SK-N-SH (cell line): ENCODE results near the gene A1BG.

Source experiments
- FOXM1 ChIP-seq: IDR thresholded peaks from 2 replicates; pipeline ENCODE4 v1.4.0; 2012; ENCODE audit warnings: low read depth, mild to moderate bottlenecking
- JUND ChIP-seq: IDR thresholded peaks from 2 replicates; pipeline ENCODE4 v1.4.0; 2012
- MAX ChIP-seq: IDR thresholded peaks from 2 replicates; pipeline ENCODE4 v1.4.0; 2012; ENCODE audit warnings: low read depth
- NRF1 ChIP-seq: IDR thresholded peaks from 2 replicates; pipeline ENCODE4 v1.6.1; 2012; ENCODE audit warnings: low read depth, mild to moderate bottlenecking, low read length
- RCOR1 ChIP-seq: fragments of 150-350 bp; IDR thresholded peaks from 2 replicates; pipeline ENCODE4 v1.6.1; 2017; ENCODE audit warnings: antibody characterized with exemption, low read length
- RFX5 ChIP-seq: IDR thresholded peaks from 2 replicates; pipeline ENCODE4 v1.6.1; 2012; ENCODE audit warnings: mild to moderate bottlenecking, improper control_type of control experiment, low read length
- SIN3A ChIP-seq: IDR thresholded peaks from 2 replicates; pipeline ENCODE4 v1.6.1; 2012; ENCODE audit warnings: low read depth, mild to moderate bottlenecking, low read length, moderate library complexity, borderline replicate concordance
- TAF1 ChIP-seq: IDR thresholded peaks from 2 replicates; pipeline ENCODE4 v1.6.1; 2012; ENCODE audit warnings: low read depth, mild to moderate bottlenecking, low read length, moderate library complexity, borderline replicate concordance
- TCF12 ChIP-seq: IDR thresholded peaks from 2 replicates; pipeline ENCODE4 v1.4.0; 2012
- YY1 ChIP-seq: IDR thresholded peaks from 2 replicates; pipeline ENCODE4 v1.4.0; 2012; ENCODE audit warnings: low read depth, mild to moderate bottlenecking
- TF ChIP-seq, protein P1 (sequence below): fragments of 200-600 bp; sonication (generic); IDR thresholded peaks from 2 replicates; pipeline ENCODE4 v1.6.1; 2017; ENCODE audit warnings: antibody characterized with exemption, mild to moderate bottlenecking, moderate library complexity
- TF ChIP-seq, protein P2 (sequence below): IDR thresholded peaks from 2 replicates; pipeline ENCODE4 v1.4.0; 2012; ENCODE audit warnings: low read depth, borderline replicate concordance
- TF ChIP-seq, protein P3 (sequence below): IDR thresholded peaks from 2 replicates; pipeline ENCODE4; 2012
- TF ChIP-seq, protein P4 (sequence below): IDR thresholded peaks from 2 replicates; pipeline ENCODE4 v1.6.1; 2012; ENCODE audit warnings: mild to moderate bottlenecking, low read depth, low read length, moderate library complexity

- TF ChIP-seq, protein P1, sequence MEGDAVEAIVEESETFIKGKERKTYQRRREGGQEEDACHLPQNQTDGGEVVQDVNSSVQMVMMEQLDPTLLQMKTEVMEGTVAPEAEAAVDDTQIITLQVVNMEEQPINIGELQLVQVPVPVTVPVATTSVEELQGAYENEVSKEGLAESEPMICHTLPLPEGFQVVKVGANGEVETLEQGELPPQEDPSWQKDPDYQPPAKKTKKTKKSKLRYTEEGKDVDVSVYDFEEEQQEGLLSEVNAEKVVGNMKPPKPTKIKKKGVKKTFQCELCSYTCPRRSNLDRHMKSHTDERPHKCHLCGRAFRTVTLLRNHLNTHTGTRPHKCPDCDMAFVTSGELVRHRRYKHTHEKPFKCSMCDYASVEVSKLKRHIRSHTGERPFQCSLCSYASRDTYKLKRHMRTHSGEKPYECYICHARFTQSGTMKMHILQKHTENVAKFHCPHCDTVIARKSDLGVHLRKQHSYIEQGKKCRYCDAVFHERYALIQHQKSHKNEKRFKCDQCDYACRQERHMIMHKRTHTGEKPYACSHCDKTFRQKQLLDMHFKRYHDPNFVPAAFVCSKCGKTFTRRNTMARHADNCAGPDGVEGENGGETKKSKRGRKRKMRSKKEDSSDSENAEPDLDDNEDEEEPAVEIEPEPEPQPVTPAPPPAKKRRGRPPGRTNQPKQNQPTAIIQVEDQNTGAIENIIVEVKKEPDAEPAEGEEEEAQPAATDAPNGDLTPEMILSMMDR, result no peak
- TF ChIP-seq FOXM1 (no peak), SIN3A (no peak; the same call in 1 of the 2 replicates), NRF1 (no peak), RCOR1 (no peak), YY1 (no peak), JUND (no peak), RFX5 (no peak), TCF12 (no peak), TAF1 (no peak), MAX (no peak)
- TF ChIP-seq, protein P2, sequence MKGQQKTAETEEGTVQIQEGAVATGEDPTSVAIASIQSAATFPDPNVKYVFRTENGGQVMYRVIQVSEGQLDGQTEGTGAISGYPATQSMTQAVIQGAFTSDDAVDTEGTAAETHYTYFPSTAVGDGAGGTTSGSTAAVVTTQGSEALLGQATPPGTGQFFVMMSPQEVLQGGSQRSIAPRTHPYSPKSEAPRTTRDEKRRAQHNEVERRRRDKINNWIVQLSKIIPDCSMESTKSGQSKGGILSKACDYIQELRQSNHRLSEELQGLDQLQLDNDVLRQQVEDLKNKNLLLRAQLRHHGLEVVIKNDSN, result no peak
- TF ChIP-seq, protein P3, sequence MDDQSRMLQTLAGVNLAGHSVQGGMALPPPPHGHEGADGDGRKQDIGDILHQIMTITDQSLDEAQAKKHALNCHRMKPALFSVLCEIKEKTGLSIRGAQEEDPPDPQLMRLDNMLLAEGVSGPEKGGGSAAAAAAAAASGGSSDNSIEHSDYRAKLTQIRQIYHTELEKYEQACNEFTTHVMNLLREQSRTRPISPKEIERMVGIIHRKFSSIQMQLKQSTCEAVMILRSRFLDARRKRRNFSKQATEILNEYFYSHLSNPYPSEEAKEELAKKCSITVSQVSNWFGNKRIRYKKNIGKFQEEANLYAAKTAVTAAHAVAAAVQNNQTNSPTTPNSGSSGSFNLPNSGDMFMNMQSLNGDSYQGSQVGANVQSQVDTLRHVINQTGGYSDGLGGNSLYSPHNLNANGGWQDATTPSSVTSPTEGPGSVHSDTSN, result peak; percentile 1; the same call in 1 of the 2 replicates
- TF ChIP-seq, protein P4, sequence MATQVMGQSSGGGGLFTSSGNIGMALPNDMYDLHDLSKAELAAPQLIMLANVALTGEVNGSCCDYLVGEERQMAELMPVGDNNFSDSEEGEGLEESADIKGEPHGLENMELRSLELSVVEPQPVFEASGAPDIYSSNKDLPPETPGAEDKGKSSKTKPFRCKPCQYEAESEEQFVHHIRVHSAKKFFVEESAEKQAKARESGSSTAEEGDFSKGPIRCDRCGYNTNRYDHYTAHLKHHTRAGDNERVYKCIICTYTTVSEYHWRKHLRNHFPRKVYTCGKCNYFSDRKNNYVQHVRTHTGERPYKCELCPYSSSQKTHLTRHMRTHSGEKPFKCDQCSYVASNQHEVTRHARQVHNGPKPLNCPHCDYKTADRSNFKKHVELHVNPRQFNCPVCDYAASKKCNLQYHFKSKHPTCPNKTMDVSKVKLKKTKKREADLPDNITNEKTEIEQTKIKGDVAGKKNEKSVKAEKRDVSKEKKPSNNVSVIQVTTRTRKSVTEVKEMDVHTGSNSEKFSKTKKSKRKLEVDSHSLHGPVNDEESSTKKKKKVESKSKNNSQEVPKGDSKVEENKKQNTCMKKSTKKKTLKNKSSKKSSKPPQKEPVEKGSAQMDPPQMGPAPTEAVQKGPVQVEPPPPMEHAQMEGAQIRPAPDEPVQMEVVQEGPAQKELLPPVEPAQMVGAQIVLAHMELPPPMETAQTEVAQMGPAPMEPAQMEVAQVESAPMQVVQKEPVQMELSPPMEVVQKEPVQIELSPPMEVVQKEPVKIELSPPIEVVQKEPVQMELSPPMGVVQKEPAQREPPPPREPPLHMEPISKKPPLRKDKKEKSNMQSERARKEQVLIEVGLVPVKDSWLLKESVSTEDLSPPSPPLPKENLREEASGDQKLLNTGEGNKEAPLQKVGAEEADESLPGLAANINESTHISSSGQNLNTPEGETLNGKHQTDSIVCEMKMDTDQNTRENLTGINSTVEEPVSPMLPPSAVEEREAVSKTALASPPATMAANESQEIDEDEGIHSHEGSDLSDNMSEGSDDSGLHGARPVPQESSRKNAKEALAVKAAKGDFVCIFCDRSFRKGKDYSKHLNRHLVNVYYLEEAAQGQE, result no peak
Observed at GRCh38 chr19:58395979-58396627, 42.8 kb upstream of the A1BG start.
